HUES48 (cell line): ENCODE data around the gene KIF26B.

Source experiments
- H3K27ac ChIP-seq: one replicate; pipeline ENCODE4 v1.7.0; 2013; ENCODE audit warnings: low read depth, low read length, inconsistent platforms
- H3K27me3 ChIP-seq: 2 replicates; pipeline ENCODE4 v1.6.1; 2013; ENCODE audit warnings: mild to moderate bottlenecking, low read length; ENCODE audit not compliant: control insufficient read depth, insufficient read depth
- H3K36me3 ChIP-seq: 2 replicates; pipeline ENCODE4 v1.6.1; 2013; ENCODE audit warnings: low read length; ENCODE audit not compliant: control insufficient read depth, insufficient read depth
- H3K4me1 ChIP-seq: 2 replicates; pipeline ENCODE4 v1.6.1; 2013; ENCODE audit warnings: mild to moderate bottlenecking, low read length; ENCODE audit not compliant: control insufficient read depth, insufficient read depth
- H3K4me3 ChIP-seq: 2 replicates; pipeline ENCODE4 v1.5.1; 2013; ENCODE audit warnings: mild to moderate bottlenecking, low read depth, low read length
- H3K9ac ChIP-seq: 2 replicates; pipeline ENCODE4 v1.6.1; 2013; ENCODE audit warnings: mild to moderate bottlenecking, low read depth, low read length, moderate library complexity
- H3K9me3 ChIP-seq: 2 replicates; pipeline ENCODE4 v1.6.1; 2013; ENCODE audit warnings: low read length; ENCODE audit not compliant: control insufficient read depth, insufficient read depth

KIF26B gene

GRCh38 chr1:245173446-245174211, 18.8 kb downstream of the KIF26B start:
- H3K27ac ChIP-seq: no peak overlapping the region
- H3K4me3 ChIP-seq: no peak overlapping the region
- H3K27me3 ChIP-seq: no peaks in the 10 kb centered on the region
- H3K9me3 ChIP-seq: no peaks in the 10 kb centered on the region
- H3K4me1 ChIP-seq: no peaks in the 10 kb centered on the region
- no peaks in the 10 kb centered on the region for H3K36me3 ChIP-seq
- H3K9ac ChIP-seq: no peak overlapping the region

- Histone ChIP-seq H3K9ac (no peak overlapping the region), H3K4me3 (no peak overlapping the region), H3K36me3 (no peaks in the 10 kb centered on the region), H3K27me3 (no peaks in the 10 kb centered on the region), H3K4me1 (peaks cover 17% of the 10 kb centered on the region), H3K27ac (no peak overlapping the region), H3K9me3 (no peaks in the 10 kb centered on the region)
Measured at GRCh38 chr1:245177071-245177900, 22.5 kb downstream of the KIF26B start.

GRCh38 chr1:245179706-245180105, 24.9 kb downstream of the KIF26B start:
- Histone ChIP-seq H3K4me1 (peaks cover 17% of the 10 kb centered on the region), H3K4me3 (no peak overlapping the region), H3K27ac (no peak overlapping the region), H3K36me3 (no peaks in the 10 kb centered on the region), H3K9ac (no peak overlapping the region), H3K9me3 (no peaks in the 10 kb centered on the region), H3K27me3 (no peaks in the 10 kb centered on the region)

GRCh38 chr1:245180496-245181157, 25.8 kb downstream of the KIF26B start:
- Histone ChIP-seq H3K4me1 (peaks cover 17% of the 10 kb centered on the region), H3K4me3 (no peak overlapping the region)

GRCh38 chr1:245181158-245181517, 26.4 kb downstream of the KIF26B start:
- Histone ChIP-seq H3K27ac (no peak overlapping the region), H3K36me3 (no peaks in the 10 kb centered on the region), H3K4me1 (peaks cover 17% of the 10 kb centered on the region), H3K4me3 (no peak overlapping the region), H3K9me3 (no peaks in the 10 kb centered on the region), H3K27me3 (no peaks in the 10 kb centered on the region), H3K9ac (no peak overlapping the region)

More at GRCh38 chr1:245180496-245181157, 25.8 kb downstream of the KIF26B start:
- H3K27me3 ChIP-seq: no peaks in the 10 kb centered on the region
- H3K36me3 ChIP-seq: no peaks in the 10 kb centered on the region
- H3K27ac ChIP-seq: no peak overlapping the region
- no peaks in the 10 kb centered on the region for H3K9me3 ChIP-seq
- H3K9ac ChIP-seq: no peak overlapping the region

- Histone ChIP-seq H3K27ac (no peak overlapping the region), H3K27me3 (no peaks in the 10 kb centered on the region), H3K4me3 (no peak overlapping the region), H3K36me3 (no peaks in the 10 kb centered on the region), H3K9me3 (no peaks in the 10 kb centered on the region), H3K4me1 (peaks cover 17% of the 10 kb centered on the region), H3K9ac (no peak overlapping the region)
Measured at GRCh38 chr1:245182028-245182427, 27.2 kb downstream of the KIF26B start.

- Histone ChIP-seq H3K27ac (no peak overlapping the region), H3K36me3 (no peaks in the 10 kb centered on the region), H3K4me3 (no peak overlapping the region), H3K9ac (no peak overlapping the region), H3K4me1 (peaks cover 17% of the 10 kb centered on the region), H3K9me3 (no peaks in the 10 kb centered on the region), H3K27me3 (no peaks in the 10 kb centered on the region)
Measured at GRCh38 chr1:245183429-245183828, 28.6 kb downstream of the KIF26B start.

- Histone ChIP-seq H3K27ac (no peak overlapping the region), H3K4me3 (no peak overlapping the region)
Measured at GRCh38 chr1:245184779-245185178, 30.0 kb downstream of the KIF26B start.

GRCh38 chr1:245188403-245188802, 33.6 kb downstream of the KIF26B start:
- Histone ChIP-seq H3K9ac (no peak overlapping the region), H3K4me3 (no peak overlapping the region), H3K36me3 (no peaks in the 10 kb centered on the region), H3K9me3 (no peaks in the 10 kb centered on the region), H3K27me3 (no peaks in the 10 kb centered on the region), H3K27ac (no peak overlapping the region), H3K4me1 (0 out of 2 replicates have a peak, but pooled peaks cover 9% of the 10 kb centered on the region)

More at GRCh38 chr1:245184779-245185178, 30.0 kb downstream of the KIF26B start:
- no peaks in the 10 kb centered on the region for H3K27me3 ChIP-seq
- H3K36me3 ChIP-seq: no peaks in the 10 kb centered on the region
- H3K9ac ChIP-seq: no peak overlapping the region
- peaks cover 25% of the 10 kb centered on the region for H3K4me1 ChIP-seq
- no peaks in the 10 kb centered on the region for H3K9me3 ChIP-seq

GRCh38 chr1:245195398-245195797, 40.6 kb downstream of the KIF26B start:
- no peaks in the 10 kb centered on the region for H3K9me3 ChIP-seq
- H3K36me3 ChIP-seq: no peaks in the 10 kb centered on the region
- no peaks in the 10 kb centered on the region for H3K27me3 ChIP-seq
- no peak overlapping the region for H3K4me3 ChIP-seq
- H3K27ac ChIP-seq: no peak overlapping the region
- H3K4me1 ChIP-seq: peaks cover 4% of the 10 kb centered on the region; the same call in 1 of the 2 replicates
- H3K9ac ChIP-seq: no peak overlapping the region

- no peak overlapping the region for H3K27ac ChIP-seq
Measured at GRCh38 chr1:245197121-245197520, 42.3 kb downstream of the KIF26B start.

More at GRCh38 chr1:245197121-245197520, 42.3 kb downstream of the KIF26B start:
- peaks cover 16% of the 10 kb centered on the region for H3K4me1 ChIP-seq
- H3K4me3 ChIP-seq: no peak overlapping the region
- H3K9me3 ChIP-seq: no peaks in the 10 kb centered on the region
- no peak overlapping the region for H3K9ac ChIP-seq
- no peaks in the 10 kb centered on the region for H3K27me3 ChIP-seq
- H3K36me3 ChIP-seq: no peaks in the 10 kb centered on the region
